Activated naive CD4-positive, alpha-beta T cell treated with anti-CD3 and anti-CD28 coated beads, Interleukin-2, amount 50 U/mL, for 16 hours (primary cell): ENCODE data around the gene ENAM.
"Not testable (repeated sequence)": the region's sequence is repeated elsewhere in the genome, so short reads cannot be mapped to it uniquely, and the experiment has no call there.

Source experiments
- DNase-seq: peaks from one replicate; pipeline ENCODE4 v3.0.0-alpha.2; 2020

The ENAM gene

DNA sequence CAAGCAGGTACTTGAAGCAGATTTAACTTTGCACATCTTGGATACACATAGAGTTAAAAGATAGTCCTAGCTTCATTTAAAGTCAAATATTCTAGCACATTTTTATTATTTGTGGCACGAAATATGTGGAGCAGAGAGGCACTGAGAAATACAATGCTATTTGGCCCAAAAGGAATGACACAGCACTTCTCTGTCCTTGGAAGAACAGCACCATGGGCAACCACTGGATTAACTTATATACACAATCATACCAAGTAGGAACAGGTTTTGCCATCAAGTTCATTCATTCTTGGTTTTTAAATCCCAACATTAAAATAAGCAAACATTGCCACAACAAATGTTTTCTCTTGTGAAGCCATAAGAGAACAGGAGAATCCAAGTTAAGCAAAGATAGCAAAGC lies 924 bp upstream of the ENAM start:
- DNase-seq, result no peak

GRCh38 chr4:70629469-70630090 lies 1.0 kb downstream of the ENAM start:
- no peak for DNase-seq

DNA sequence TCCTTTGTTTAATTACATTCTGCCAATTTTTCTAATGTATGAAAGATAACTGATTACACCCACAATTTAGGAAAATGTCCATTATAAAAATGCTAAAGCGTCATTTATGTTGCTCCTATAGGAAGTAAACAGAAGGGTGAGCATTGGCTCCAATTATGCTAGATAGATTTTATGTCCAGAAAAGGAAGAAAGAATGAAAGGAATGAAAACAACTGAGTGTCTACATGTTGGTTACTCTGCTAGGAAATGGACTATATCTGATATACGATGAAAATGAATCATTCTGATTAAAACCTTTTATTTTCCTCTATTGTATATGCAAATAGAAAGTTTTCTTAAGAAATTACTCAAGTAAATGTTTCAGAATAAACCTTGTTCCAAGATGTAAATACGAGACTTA lies 1.6 kb downstream of the ENAM start:
- no peak for DNase-seq

DNA sequence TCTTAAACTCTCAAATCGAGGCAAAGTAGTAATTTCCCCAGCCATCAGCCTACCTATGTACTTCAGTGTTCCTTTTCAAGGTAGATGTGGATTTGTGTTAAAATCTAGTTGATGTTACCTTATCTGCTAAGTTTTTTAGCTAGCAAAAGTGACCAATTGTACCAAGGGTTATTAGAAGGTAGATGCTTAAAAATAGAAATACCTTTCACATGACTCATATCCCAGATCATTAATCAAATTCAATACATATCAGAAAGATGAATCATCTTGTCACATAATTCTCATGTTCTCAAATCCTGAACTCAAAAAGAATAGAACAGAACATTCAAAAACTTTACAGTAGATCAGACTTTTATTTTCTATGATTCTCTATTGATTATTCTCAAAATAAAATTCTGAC lies 3.5 kb downstream of the ENAM start:
- no peak for DNase-seq

- DNase-seq, result no peak
Measured at GRCh38 chr4:70634482-70634881, 5.9 kb downstream of the ENAM start.

GRCh38 chr4:70637239-70637913 lies 8.8 kb downstream of the ENAM start:
- no peak for DNase-seq

DNA sequence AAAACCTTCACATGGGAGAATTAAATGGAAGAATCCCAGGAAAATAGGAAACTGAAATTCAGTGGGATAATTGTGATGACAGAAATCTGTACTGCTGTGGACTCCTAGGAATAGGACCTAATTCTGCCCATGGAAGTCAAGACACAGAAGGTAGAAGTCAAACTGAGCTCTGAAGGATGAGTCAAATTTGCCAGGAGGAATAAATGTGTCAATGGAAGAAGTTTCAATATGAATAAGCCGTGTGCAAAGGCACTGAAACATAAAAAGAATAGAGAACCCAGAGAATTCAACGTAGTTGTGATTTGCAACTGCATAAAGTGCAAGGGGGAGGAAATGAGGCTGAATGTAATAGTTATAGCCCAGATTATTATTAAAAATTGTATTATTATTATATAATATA lies 11.6 kb downstream of the ENAM start:
- DNase-seq, result no peak

GRCh38 chr4:70650741-70651140 lies 22.2 kb downstream of the ENAM start:
- not testable (repeated sequence) for DNase-seq

GRCh38 chr4:70651864-70652506 lies 23.4 kb downstream of the ENAM start:
- DNase-seq, result no peak

DNA sequence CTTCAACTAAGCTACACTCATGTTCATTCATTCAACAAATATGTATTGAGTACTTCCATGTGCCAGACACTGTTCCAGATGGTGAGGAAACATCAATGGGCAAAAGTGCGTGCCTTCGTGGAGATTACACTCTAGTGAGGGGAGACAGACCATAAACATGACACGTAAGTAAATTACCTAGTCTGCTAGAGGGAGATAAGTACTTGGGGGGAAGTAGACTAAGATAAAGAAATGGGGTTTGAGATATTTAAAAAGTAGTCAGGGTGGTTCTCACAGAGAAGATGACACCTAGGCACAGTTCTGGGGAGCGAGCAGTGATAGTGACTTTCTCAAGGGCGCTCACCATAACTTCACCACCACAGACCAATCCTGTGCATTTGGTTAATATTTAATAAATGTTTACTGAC lies 26.1 kb downstream of the ENAM start:
- no peak for DNase-seq

GRCh38 chr4:70657326-70657725 lies 28.8 kb downstream of the ENAM start:
- DNase-seq, result no peak

- no peak for DNase-seq
Measured at GRCh38 chr4:70658418-70658817, 29.9 kb downstream of the ENAM start.

DNA sequence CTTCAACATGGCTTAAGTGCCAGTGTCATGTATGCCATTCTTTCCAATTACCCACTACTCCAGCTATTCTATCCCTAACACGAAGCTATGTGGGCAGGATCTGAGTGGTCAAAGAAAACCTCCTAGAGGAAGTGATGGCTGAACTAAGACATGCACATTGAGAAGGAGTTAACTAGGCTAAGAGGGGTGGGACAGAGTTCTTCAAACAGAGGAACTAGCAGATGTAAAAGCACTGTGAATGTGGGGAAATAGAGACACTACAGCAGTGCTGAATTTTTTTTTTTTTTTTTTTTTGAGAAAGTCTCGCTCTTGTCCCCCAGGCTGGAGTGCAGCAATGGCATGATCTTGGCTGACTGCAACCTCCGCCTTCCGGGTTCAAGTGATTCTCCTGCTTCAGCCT lies 31.6 kb downstream of the ENAM start:
- no peak for DNase-seq

- not testable (repeated sequence) for DNase-seq
Measured at GRCh38 chr4:70661309-70661922, 32.9 kb downstream of the ENAM start.

DNA sequence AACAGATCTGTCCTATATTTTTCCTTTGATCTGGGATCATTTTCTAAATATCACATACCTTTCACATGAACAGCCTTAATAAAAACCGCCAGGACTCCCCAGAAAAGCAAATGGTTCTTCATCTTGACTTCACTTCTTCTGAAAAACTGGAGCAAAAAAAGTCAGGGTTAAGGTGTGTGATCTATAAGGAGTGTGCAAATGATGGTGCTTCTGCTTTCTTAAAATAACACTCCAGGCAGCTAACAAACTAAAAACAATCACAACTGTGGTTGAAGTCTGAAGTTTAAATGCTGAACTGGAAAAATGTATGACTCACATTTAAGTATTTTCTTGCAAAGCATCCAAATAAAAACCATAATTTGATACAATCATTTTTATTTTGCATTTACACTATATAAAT lies 37.8 kb downstream of the ENAM start, which contains the start of gene JCHAIN:
JCHAIN (minus strand) TSS at position 140 of the 400 bp plus-strand sequence; CDS start at position 122, 18 bp downstream.
- DNase-seq, result no peak

DNA sequence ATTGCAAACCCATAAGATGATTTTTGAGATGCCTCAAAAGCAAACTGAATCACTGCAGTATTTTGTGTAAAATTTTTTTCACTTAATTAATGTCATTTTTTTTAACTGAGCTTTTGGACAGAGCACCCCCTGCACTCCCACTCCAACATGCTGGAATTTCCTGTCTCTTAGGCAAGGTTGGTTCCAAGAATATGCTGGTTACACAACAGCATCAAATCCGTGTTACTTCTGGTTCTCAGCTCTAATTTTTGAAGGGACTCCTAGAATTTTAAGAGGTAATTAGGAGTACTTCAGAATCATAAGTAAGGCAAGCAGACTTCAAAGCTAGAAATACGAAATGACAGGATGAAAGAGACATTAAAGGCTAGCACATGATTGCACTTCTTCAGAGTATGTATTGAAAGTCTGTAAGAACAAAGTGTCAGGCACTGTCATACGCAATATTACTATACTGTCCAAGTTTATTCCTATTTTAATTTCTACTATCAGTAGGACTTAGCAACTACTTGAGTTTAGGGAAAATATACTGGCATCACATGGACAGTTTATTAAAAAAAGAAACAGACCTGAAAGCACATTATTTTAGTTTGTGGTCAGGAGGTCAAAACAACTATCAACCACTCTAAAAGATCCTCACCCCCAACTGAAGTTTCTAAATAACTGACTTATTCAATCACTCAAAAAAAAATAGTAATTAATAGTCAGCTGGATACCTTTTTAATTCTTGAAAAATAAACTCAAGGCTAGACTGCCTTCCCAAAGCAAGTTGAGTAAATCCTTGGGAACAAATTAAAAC lies 39.4 kb downstream of the ENAM start:
- DNase-seq, result no peak

- no peak for DNase-seq
Measured at GRCh38 chr4:70670332-70671014, 41.9 kb downstream of the ENAM start.

DNA sequence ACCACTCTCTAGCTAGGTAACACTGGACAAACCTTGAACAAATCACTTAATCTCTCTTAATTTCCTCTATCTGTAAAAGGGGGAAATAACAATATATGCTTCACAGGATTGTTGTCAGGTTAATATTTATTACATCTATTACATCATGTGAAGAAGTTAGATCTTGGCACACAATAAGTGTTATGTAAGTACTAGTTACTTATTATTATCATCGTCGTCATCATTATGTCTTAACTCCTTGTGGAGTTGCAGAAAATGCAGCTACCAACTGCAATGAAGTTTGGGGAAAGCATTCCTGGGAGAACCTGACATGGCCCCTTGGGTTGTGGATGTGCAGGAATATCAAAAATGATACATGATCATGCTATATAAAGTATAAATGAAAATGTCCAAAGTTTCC lies 42.5 kb downstream of the ENAM start:
- no peak for DNase-seq

DNA sequence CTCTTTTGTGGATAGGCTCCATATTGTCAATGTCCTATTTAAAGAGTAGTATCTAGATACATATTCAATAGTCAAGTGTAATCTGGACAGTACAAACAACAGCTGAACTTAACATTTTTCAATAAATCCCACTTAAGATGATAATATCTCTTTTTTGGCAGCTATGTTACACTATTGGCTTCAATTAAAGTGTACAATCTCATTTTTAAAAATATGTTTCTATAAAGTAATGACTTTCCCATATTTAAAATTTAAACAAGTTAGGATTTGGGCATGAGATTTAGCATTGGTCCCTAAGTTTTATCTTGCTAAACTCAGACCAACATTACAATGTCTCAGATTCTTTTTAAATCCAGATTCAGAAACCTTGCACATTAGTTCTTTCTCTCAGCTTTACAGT lies 45.6 kb downstream of the ENAM start:
- DNase-seq, result no peak

- DNase-seq, result no peak
Measured at GRCh38 chr4:70674731-70675130, 46.2 kb downstream of the ENAM start.

DNA sequence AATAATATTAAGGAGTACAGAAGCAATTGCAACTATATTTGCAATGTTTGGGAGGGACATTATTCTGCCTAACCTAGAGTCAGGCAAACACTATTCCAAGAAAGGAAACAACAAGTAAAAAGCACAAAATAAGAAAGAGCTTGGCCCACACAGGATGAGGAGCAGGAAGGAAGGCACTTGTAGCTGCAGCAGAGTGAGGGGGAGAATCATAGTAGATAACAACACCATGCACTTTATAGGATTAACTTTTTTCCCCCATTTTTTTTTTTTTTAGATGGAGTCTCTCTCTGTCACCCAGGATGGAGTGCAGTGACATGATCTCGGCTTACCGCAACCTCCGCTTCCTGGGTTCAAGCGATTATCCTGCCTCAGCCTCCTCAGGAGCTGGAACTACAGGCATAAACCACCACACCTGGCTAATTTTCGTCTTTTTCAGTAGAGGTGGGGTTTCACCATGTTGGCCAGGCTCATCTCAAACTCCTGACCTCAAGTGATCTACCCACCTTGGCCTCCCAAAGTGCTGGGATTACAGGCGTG lies 48.1 kb downstream of the ENAM start:
- DNase-seq, result no peak

DNA sequence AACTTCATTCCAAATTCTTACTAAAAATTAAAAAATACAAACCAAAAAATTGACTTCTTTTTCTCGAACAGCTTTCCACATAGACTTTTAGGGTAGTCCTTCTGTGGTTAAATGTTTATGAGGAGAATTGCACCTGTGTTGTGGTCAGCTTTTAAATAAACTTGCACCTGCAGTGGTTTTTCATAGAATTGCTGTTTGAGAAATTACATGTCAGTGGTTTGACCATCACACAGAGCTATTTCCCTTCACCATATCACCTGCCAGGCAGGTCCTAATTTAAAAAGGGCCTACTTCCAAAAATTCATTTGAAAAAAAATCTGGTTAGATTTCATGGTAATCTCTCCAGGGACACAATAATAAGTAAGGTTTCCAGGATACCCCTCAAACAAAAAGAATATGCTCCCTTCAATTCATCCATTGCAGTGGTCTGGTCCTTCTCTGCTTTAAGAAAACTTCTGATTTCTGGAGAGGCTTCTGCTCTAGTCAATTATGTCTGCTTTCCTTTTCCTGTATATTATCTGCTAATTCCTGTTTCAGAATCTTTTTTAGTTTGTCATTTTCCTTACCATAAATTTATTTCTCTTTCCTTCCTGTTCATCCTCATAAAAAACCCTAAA lies 49.9 kb downstream of the ENAM start:
- no peak for DNase-seq
